Neutrophil (primary cell): ENCODE measurements around the gene BMPR1B.
"Not testable (repeated sequence)": the region's sequence is repeated elsewhere in the genome, so short reads cannot be mapped to it uniquely, and the experiment has no call there.

Source experiments
- H3K27ac ChIP-seq: fragments of 200-600 bp; sonication (generic); 2 replicates; pipeline ENCODE4 v1.5.1; 2016; ENCODE audit warnings: mild to moderate bottlenecking, moderate library complexity
- H3K27me3 ChIP-seq: fragments of 200-600 bp; sonication (generic); 2 replicates; pipeline ENCODE4 v1.6.0; 2016; ENCODE audit warnings: mild to moderate bottlenecking
- H3K36me3 ChIP-seq: fragments of 200-600 bp; sonication (generic); 2 replicates; pipeline ENCODE4 v1.5.1; 2017
- H3K4me1 ChIP-seq, 2 experiments: fragments of 200-600 bp in 1 of 2; sonication (generic) in 1 of 2; 1 replicate in 1 of 2; 2 replicates in 1 of 2; pipeline versions ENCODE4 v1.5.1 to v1.6.1; 2013 to 2016; ENCODE audit warnings: low read depth in 1 of 2, low read length in 1 of 2, mild to moderate bottlenecking in 1 of 2, moderate library complexity in 1 of 2; ENCODE audit not compliant: control insufficient read depth in 1 of 2, insufficient read depth in 1 of 2
- H3K4me3 ChIP-seq, 2 experiments: fragments of 200-600 bp in 1 of 2; sonication (generic) in 1 of 2; 1 replicate in 1 of 2; 2 replicates in 1 of 2; pipeline ENCODE4 v1.5.1; 2013 to 2016; ENCODE audit warnings: low read depth in 1 of 2, low read length in 1 of 2, mild to moderate bottlenecking in 1 of 2, moderate library complexity in 1 of 2
- H3K9me3 ChIP-seq: fragments of 200-600 bp; sonication (generic); 2 replicates; pipeline ENCODE4 v1.5.1; 2016
- TF ChIP-seq, protein P1 (sequence below): fragments of 200-600 bp; sonication (generic); IDR thresholded peaks from 2 replicates; pipeline ENCODE4 v1.5.1; 2016; ENCODE audit warnings: antibody characterized with exemption

BMPR1B gene

GRCh38 chr4:94833394-94833793, 75.6 kb downstream of the BMPR1B start:
- Histone ChIP-seq H3K9me3 (no peaks in the 10 kb centered on the region), H3K27ac (no peak overlapping the region), H3K27me3 (no peaks in the 10 kb centered on the region), H3K4me1 (no peaks in the 10 kb centered on the region), H3K36me3 (no peaks in the 10 kb centered on the region), H3K4me3 (no peak overlapping the region)
- TF ChIP-seq, protein P1, sequence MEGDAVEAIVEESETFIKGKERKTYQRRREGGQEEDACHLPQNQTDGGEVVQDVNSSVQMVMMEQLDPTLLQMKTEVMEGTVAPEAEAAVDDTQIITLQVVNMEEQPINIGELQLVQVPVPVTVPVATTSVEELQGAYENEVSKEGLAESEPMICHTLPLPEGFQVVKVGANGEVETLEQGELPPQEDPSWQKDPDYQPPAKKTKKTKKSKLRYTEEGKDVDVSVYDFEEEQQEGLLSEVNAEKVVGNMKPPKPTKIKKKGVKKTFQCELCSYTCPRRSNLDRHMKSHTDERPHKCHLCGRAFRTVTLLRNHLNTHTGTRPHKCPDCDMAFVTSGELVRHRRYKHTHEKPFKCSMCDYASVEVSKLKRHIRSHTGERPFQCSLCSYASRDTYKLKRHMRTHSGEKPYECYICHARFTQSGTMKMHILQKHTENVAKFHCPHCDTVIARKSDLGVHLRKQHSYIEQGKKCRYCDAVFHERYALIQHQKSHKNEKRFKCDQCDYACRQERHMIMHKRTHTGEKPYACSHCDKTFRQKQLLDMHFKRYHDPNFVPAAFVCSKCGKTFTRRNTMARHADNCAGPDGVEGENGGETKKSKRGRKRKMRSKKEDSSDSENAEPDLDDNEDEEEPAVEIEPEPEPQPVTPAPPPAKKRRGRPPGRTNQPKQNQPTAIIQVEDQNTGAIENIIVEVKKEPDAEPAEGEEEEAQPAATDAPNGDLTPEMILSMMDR, result no peak

- Histone ChIP-seq H3K36me3 (no peaks in the 10 kb centered on the region), H3K9me3 (no peaks in the 10 kb centered on the region), H3K27ac (no peak overlapping the region), H3K4me1 (no peaks in the 10 kb centered on the region), H3K27me3 (no peaks in the 10 kb centered on the region), H3K4me3 (no peak overlapping the region)
- TF ChIP-seq, protein P1, result no peak
Observed at GRCh38 chr4:94834501-94834900, 76.7 kb downstream of the BMPR1B start.

GRCh38 chr4:94841166-94841863, 83.6 kb downstream of the BMPR1B start:
- not testable (repeated sequence) for H3K4me1 ChIP-seq, H3K27me3 ChIP-seq, H3K36me3 ChIP-seq, H3K27ac ChIP-seq, H3K9me3 ChIP-seq, H3K4me3 ChIP-seq

DNA sequence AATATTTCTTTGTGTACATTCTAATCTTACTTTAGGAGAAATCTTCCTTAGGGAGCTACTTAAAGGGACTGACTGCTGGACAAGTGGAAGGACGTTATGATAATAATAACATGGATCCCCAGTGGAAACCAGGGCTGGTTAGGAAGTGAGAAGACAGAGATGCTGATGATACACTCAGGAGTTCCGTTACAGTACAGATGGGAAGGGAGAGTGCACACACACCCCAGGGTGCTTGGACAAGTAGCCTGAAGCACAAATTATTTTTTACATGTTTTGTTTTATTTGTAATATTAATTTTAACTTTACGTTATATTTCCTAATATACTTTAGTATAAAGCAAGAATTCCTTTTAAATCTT, 84.1 kb downstream of the BMPR1B start:
- Histone ChIP-seq H3K36me3 (no peaks in the 10 kb centered on the region), H3K4me3 (no peak overlapping the region), H3K27me3 (no peaks in the 10 kb centered on the region), H3K4me1 (no peaks in the 10 kb centered on the region), H3K9me3 (no peaks in the 10 kb centered on the region), H3K27ac (no peak overlapping the region)
- TF ChIP-seq, protein P1, result no peak

DNA sequence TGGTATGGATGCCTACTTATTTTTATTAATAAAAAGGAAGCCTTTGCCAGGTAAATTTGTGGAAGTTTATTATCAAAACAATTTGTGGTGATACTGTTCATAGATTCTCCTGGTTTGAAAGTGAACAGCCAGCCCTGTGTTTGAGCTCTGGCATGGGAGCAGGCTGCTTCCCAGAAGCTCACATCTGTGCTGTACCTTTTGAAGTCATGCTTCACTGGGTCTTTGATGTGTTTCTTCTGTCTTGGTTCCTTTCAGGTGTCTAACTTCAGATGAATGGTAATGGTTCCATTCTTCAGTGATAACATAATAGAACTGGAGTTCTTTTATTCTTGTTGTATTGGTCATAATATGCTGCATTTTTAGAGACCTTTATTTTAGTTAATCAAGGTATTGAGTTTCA, 85.5 kb downstream of the BMPR1B start:
- Histone ChIP-seq H3K36me3 (no peaks in the 10 kb centered on the region), H3K4me1 (no peaks in the 10 kb centered on the region), H3K27ac (no peak overlapping the region), H3K4me3 (no peak overlapping the region), H3K27me3 (no peaks in the 10 kb centered on the region), H3K9me3 (no peaks in the 10 kb centered on the region)
- TF ChIP-seq, protein P1, result no peak

DNA sequence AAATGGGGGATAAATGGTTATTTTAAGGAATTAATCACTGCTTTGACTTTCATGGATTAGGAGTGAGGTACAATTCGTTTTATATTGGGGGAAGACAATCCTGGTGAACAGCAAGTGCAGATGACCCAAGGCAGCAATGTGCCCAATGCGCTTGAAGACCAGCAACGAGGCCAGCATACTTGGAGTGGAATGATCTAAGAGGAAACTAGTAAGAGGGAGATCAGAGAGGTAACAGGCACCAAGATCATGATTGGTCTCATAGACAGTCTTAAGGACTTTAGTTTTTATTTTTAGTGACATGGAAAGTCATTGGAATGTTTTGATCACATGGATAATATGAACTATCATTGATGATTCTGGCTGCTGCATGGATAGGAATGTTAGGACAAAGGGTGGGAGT, 90.6 kb downstream of the BMPR1B start:
- no peaks in the 10 kb centered on the region for H3K36me3 ChIP-seq
- TF ChIP-seq, protein P1, result no peak

More for the DNA sequence above, 90.6 kb downstream of the BMPR1B start:
- no peaks in the 10 kb centered on the region for H3K4me1 ChIP-seq
- H3K9me3 ChIP-seq, result no peaks in the 10 kb centered on the region
- H3K27ac ChIP-seq, result no peak overlapping the region
- no peak overlapping the region for H3K4me3 ChIP-seq
- no peaks in the 10 kb centered on the region for H3K27me3 ChIP-seq
